ENCODE results near the gene TBX15. TPM values are rescaled to one million over a fixed set of nuclear protein-coding genes. Genes with fewer than 3 reads are reported as not detected.

Gene TBX15
- not detected for total RNA-seq
- long read RNA-seq = 0 reads

DNA sequence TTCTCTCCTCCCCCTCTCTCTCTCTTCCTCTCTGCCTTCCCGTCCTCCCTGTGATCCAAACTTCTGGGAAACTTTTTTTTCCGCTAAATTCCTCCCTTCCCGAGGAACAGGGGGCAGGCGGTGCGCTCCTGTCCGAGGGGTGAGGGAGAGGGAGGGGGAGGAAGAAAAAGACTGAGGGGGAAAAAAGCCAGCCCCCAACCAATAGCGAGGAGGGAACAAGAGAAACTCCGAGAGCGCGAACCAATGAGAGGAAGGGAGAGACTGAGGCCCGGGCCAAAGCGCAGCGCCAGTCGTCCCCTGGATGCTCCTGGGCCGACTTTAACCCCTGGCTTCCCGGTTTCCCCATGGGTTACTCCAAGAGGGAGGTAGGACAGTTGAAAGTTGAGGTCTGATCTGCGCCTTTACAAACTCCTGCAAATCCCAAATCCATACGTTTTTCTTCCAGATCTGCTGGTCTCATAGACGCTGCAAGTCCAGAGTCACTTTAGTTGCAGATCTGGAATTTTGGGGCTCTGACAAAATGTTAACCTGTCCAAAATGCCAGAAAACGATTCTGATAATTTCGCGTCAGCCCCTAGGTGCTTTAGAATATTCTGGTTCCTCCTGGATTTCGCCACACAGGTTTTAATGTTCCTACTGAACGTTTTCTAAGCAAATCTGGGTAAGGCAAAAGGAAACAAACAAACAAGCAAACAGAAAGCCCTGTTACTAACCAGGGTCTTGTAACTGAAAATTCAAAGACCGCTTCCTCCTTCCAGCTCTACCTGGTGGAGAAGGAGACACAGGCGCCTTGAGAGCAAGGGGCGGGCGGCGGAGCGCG lies at the start of gene TBX15:
Gene TBX15 (minus strand): TSS at position 158 of the 820 bp plus-strand sequence. CDS start 548 bp downstream, outside the sequence.
- ATAC-seq = no peak
- intact Hi-C loops (cut with DNase I, micrococcal nuclease) = no loop called here
- no peak for DNase-seq

DNA sequence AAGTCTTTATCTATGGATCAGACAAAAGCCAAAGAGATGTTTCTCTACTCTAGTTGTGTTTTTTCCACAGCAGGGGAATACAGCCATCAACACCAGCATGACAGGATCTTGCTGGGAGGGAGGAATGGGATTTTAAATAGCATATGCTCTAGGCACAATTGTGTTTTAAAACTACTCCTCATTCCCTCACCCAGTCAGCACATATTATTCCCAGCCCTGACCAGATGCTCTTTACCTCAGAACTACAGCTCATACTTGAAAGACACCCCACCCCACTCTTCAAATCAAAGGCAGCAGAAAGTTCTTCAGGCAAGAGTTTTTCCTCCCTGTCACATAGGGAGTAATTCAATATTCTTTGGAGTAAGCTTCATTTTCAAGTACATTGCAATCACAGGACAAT lies 46.2 kb upstream of the TBX15 start:
- intact Hi-C loops (cut with DNase I, micrococcal nuclease) = no loop called here
- DNase-seq = no peak
- ATAC-seq = no peak

DNA sequence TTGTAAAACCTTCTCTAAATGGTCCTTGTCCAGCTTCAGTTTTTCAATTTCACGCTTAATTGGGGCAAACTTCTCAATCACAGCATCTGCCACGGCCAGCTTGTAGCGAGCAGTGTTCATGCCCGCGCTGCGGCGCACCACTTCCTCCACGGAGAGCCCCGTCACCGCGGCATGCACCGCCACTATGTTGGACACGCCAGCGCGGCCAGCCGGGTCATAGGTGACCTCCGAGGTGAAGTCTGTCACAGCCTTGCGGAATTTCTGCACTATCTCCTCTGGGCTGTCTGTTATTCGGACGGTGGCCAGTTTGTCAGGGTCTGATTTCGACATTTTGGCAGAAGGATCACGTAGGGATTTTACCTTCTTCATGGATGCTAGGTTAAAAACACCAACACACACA lies 44.8 kb upstream of the TBX15 start:
- no peak for ATAC-seq
- no peak for DNase-seq
- intact Hi-C loops (cut with DNase I, micrococcal nuclease) = no loop called here

GRCh38 chr1:119027759-119028158 lies 39.6 kb upstream of the TBX15 start:
- intact Hi-C loops (cut with DNase I, micrococcal nuclease) = no loop called here
- DNase-seq (no peak), ATAC-seq (peak; percentile 88)

- intact Hi-C loops (cut with DNase I, micrococcal nuclease) = no loop called here
- DNase-seq (no peak), ATAC-seq (no peak)
These were observed 38.8 kb upstream of the TBX15 start for GRCh38 chr1:119026956-119027355.

- intact Hi-C loops (cut with DNase I, micrococcal nuclease) = no loop called here
- DNase-seq (no peak), ATAC-seq (peak; percentile 26)
These were observed 27.4 kb upstream of the TBX15 start for GRCh38 chr1:119015547-119015946.

GRCh38 chr1:119012383-119012782 lies 24.2 kb upstream of the TBX15 start:
- intact Hi-C loops (cut with DNase I, micrococcal nuclease) = no loop called here
- DNase-seq (no peak), ATAC-seq (no peak)

GRCh38 chr1:119011706-119012105 lies 23.6 kb upstream of the TBX15 start:
- DNase-seq = no peak
- intact Hi-C loops (cut with DNase I, micrococcal nuclease) = no loop called here
- ATAC-seq = no peak

DNA sequence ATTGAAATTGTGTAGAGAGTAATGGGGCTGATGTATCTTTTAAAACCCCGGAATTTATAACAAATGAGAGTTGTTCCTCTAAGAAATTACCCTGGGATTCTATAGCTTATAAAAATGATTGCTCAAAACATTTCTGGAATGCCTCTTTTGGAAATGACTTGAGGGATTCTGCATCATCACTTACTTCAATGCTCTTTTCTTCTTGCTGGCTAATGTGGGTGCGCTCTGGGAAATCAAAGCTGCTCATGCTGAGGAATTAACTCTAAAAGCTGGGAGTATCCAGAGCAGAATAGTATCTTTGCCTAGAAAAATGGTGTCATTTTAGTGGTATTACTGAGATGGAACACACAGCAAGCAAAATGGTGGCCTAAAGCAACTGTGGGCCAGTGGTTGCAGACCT lies 23.0 kb upstream of the TBX15 start:
- DNase-seq = no peak
- intact Hi-C loops (cut with DNase I, micrococcal nuclease) = no loop called here
- no peak for ATAC-seq

DNA sequence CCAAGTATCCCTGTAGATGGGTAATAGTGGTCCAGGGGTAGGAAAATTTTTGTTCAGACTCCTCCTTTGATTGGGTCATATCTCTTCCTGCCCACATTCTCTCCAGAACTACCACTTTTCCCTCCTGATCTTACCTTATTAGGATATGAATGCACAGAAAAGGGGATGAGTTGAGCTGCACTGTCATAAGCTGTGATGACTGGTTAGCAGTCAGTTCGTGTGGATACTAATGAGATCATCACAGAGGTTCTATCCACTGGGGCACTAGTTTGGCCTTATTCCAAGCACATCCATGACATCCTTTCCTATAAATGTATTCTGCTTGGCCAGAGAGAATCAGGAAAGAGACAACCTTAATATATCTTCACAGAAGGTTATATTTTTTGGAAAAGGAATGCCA lies 22.1 kb upstream of the TBX15 start:
- intact Hi-C loops (cut with DNase I, micrococcal nuclease) = no loop called here
- ATAC-seq (no peak), DNase-seq (no peak)

GRCh38 chr1:119009312-119009655 lies 21.1 kb upstream of the TBX15 start:
- intact Hi-C loops (cut with DNase I, micrococcal nuclease) = loop anchor here in 1 of 2 donors (5.0 kb wide), 1 partner anchor 857 kb away; no protein-coding TSS in a partner anchor
- no peak for ATAC-seq
- no peak for DNase-seq

- ATAC-seq = peak; percentile 72
- no peak for DNase-seq
- intact Hi-C loops (cut with DNase I, micrococcal nuclease) = loop anchor here in 1 of 2 donors (5.0 kb wide), 1 partner anchor 856 kb away; no protein-coding TSS in a partner anchor
These were observed 20.6 kb upstream of the TBX15 start for GRCh38 chr1:119008483-119009311.

GRCh38 chr1:119007670-119008482 lies 19.7 kb upstream of the TBX15 start:
- ATAC-seq (peak; percentile 48), DNase-seq (no peak)
- intact Hi-C loops (cut with DNase I, micrococcal nuclease) = loop anchor here in 1 of 2 donors (5.0 kb wide), 1 partner anchor 856 kb away; no protein-coding TSS in a partner anchor

DNA sequence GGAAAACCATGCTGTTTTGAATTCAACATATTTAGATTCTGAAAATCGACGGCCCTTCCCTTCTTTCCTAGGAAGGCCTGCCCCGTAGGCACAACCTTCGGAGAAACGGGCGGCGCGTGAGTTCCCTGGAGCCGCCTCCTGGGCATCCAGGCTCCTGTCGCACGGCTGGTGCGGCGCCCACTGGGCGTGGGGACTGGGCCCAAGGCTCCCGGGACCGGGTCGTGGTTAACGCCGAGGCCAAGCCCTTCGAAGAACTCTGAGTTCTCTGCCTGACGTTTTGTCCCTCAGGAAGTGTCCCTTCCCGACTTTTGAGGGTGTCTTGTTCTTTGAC lies 19.2 kb upstream of the TBX15 start:
- DNase-seq (no peak), ATAC-seq (peak; percentile 5)
- intact Hi-C loops (cut with DNase I, micrococcal nuclease) = loop anchor here in 1 of 2 donors (5.0 kb wide), 1 partner anchor 855 kb away; no protein-coding TSS in a partner anchor

DNA sequence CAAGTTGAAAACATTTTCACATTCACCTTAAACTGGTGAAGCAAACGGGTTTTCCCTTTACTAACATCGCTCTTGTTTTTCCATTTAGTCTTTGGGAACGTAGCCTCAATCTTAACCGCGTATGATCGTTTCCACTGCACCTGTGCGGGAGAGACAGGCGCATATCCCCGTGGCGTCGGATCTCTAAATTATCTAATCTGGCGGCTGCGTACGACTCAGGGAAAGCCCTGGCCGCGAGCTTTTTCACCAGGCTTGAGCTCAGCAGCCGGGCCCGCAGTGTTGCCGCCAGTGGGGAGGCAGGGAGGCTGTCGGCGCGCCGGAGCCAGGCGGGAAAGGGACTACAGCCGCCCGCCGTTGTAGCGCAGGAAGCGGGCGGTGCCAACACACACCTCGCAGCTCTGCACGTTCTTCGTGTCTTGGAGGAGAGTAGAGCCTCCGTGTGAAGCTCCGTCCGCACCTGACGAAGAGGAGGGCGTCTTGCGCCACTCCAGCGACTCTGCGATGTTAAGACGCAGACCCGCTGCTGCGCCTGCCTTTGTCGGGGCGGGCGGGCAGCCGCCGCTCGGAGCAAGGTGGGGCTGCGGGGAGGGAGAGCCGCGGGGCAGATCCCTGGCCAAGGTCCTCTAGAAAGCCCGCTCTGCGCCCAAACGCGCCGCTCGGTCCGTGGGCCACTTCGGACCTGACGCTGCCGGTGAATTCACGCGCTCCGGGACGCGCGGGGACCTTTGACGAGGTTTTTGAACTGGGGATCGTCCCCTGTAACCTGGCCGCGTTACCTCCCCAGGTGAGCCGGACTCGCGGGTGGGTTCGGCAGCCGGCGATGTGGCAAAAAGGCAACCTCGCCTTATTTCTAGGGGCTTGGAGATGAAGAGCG lies 18.5 kb upstream of the TBX15 start:
- DNase-seq = no peak
- intact Hi-C loops (cut with DNase I, micrococcal nuclease) = loop anchor here in 1 of 2 donors (5.0 kb wide), 1 partner anchor 854 kb away; no protein-coding TSS in a partner anchor
- no peak for ATAC-seq

DNA sequence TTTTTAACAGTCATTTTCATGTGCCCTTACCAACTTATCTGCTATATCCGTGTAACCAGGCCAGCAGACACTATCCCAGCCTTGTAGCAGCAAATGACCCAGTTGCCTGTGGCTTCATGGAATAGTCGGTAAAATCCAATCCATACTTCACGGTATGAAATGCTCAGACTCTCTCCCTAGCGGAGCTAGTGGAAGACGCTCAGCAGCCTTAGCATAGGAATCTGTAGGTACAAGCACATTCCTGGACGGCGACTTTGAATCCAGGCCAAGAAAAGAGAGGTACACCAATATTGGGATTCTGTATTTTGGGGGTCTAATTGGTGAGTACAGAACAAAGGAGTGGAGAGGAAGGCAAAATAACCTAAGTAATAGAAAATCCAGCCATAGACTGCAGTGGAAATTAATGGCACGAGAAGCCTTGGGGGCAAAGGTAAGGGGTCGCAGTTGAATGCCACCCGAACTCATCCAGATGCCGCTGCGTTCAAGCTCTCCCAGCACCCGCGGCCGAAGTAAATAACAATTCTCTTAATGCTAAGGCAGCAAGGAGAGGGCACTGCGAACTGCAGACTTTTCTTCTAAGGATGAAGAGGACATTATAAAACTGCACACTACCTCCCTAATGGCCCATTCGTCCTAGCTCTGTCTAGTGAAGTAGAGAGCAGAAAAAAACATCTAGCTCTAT lies 17.7 kb upstream of the TBX15 start:
- DNase-seq (no peak), ATAC-seq (no peak)
- intact Hi-C loops (cut with DNase I, micrococcal nuclease) = loop anchor here in 1 of 2 donors (5.0 kb wide), 1 partner anchor 854 kb away; no protein-coding TSS in a partner anchor

- ATAC-seq = no peak
- no peak for DNase-seq
- intact Hi-C loops (cut with DNase I, micrococcal nuclease) = loop anchor here in 1 of 2 donors (5.0 kb wide), 1 partner anchor 852 kb away; no protein-coding TSS in a partner anchor
These were observed 16.6 kb upstream of the TBX15 start for GRCh38 chr1:119004781-119005180.
